Medulla oblongata (tissue), 1 donor: ENCODE results near the gene GPSM1.

Experiments used
- DNase-seq: peaks from one replicate; pipeline ENCODE4 v3.0.0-alpha.2; 2015; ENCODE audit errors: extremely low spot score

The GPSM1 gene

DNA sequence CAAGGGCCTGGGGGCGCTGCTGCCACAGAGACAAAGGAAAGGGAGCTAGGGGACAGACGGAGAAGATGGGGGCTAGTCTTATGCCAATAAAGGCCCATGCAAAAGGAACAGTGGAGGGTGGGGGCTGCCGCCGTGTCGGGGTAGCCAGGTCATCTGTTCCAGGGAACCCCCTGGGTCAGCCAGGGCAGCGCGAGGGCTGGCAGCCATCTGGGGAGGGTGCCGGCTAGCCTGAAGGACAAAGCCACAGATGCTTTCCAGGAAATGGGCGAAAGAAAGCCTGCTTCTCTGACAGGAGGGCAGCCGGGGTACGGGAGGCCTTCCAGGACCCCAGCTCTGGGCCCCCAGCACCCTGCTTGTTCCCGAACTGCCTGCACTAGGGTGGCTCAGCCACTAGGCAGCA, 47.8 kb downstream of the GPSM1 start:
- no peak for DNase-seq

GRCh38 chr9:136376457-136376856, 49.1 kb downstream of the GPSM1 start:
- no peak for DNase-seq

GRCh38 chr9:136377341-136378169, 50.2 kb downstream of the GPSM1 start:
- DNase-seq, result peak; percentile 46

GRCh38 chr9:136378170-136379002, 51.0 kb downstream of the GPSM1 start:
- no peak for DNase-seq

DNA sequence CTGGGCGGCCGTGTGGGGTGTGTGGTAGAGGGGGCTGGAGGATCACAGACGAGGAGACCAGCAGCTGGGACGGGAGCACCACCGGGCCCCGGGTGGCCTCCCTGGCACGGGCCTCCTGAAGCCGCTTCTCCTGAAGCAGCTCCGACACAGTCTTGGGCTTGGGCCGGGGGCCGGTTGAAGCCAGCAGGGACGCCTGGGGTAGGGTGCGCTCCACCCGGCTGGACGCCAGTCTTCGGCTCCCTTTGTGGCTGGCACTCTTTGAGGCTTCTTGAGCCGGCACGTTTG, 51.6 kb downstream of the GPSM1 start:
- DNase-seq, result no peak

DNA sequence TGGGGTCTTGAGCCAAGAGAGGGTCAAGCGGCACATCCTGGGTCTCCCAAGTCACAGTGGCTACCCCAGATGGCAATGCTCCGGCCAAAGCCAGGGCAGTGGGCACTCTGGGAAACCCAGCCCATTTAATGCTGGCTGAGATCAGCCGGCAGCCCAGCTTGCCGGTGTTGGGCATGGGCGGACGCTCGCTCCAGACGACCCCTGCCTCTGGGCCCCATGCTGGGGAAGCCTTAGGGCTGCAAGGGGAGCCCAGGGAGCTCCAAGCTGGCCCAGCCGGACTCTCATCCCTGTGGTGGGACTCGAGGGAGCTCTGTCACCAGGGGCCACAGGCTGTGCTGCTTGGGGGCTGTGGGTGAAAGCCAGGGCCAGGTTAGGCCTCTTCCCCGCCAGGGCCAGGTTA, 52.1 kb downstream of the GPSM1 start:
- DNase-seq, result no peak

GRCh38 chr9:136379891-136380290, 52.6 kb downstream of the GPSM1 start:
- DNase-seq, result no peak

- no peak for DNase-seq
These were observed 53.0 kb downstream of the GPSM1 start for GRCh38 chr9:136380381-136380780.

DNA sequence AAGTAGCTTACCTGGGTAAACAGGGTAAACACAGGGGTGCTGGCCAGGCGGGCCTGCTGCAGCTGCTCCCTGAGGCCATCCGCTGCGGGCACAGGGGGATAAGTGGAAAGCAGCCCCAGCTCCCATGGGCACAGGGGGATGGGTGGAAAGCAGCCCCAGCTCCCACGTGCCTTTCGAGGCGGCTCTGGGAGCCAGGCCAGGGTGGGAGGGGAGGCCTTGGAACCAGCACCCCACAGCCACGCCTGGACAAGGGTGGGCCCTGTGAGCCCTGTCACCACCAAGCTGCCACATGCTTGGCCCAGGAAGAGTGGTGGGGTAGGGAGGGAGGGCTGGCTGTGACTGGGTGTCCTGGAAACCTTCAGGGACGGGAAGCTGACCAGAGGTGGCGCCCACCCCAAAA, 54.0 kb downstream of the GPSM1 start:
- DNase-seq, result peak; percentile 51

GRCh38 chr9:136381966-136382513, 54.7 kb downstream of the GPSM1 start:
- DNase-seq, result no peak

- no peak for DNase-seq
These were observed 56.1 kb downstream of the GPSM1 start for GRCh38 chr9:136383436-136383835.

DNA sequence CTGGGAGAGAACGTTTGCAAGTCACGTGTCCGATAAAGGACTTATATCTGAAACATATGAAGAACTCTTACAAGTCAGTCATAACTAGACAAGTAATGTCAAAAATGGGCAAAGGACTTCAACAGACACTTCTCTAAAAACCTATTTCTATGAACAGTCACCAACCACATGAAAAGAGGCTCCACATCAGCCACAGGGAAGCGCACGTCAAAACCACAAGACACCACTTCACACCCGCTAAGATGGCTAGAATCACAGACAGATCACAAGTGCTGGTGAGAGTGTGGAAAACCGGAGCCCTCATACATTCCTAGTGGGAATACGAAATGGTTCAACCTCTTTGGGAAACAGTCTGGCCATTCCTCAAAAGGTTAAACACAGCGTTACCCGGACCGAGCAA, 57.7 kb downstream of the GPSM1 start:
- DNase-seq, result no peak

DNA sequence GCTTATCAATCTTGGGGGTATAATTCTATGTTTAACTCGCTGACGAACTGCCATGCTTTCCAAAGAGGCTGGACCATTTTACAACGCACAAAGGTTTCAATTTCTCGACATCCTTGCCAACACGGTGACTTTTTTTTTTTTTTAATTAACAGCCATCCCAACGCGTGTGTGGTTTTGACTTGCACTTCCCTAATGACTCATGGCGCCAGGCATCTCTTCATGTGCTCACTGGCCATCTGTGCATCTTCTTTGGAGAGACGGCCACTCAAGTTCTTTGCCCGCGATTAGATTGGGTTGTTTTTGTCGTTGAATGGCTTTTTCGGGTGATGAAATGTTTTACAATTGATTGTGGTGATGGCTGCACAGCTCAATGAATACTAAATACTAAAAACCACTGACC, 58.7 kb downstream of the GPSM1 start:
- DNase-seq, result no peak

- no peak for DNase-seq
These were observed 59.9 kb downstream of the GPSM1 start for GRCh38 chr9:136387217-136387616.

- no peak for DNase-seq
These were observed 62.1 kb downstream of the GPSM1 start for GRCh38 chr9:136389396-136389795.

GRCh38 chr9:136391737-136392537, 64.6 kb downstream of the GPSM1 start:
- DNase-seq, result no peak

GRCh38 chr9:136392538-136393449, 65.5 kb downstream of the GPSM1 start:
- no peak for DNase-seq

DNA sequence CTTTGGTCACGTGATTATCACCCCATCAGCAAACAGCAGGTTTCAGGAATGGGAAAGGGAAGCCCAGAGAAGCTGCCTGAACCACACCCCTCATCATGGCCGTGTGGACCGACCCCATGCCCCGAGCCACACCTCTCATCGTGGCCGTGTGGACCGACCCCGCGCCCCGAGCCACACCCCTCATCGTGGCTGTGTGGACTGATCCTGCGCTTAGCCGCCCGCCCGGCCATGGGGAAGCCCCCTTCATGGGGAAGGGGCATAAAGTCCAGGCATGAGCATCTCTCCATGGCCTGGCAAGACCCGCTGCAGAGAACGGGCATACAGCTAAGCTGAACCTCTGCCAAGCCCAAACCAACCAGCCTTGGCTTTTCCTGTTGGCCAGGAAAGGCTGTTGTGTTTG, 66.2 kb downstream of the GPSM1 start:
- DNase-seq, result no peak

DNA sequence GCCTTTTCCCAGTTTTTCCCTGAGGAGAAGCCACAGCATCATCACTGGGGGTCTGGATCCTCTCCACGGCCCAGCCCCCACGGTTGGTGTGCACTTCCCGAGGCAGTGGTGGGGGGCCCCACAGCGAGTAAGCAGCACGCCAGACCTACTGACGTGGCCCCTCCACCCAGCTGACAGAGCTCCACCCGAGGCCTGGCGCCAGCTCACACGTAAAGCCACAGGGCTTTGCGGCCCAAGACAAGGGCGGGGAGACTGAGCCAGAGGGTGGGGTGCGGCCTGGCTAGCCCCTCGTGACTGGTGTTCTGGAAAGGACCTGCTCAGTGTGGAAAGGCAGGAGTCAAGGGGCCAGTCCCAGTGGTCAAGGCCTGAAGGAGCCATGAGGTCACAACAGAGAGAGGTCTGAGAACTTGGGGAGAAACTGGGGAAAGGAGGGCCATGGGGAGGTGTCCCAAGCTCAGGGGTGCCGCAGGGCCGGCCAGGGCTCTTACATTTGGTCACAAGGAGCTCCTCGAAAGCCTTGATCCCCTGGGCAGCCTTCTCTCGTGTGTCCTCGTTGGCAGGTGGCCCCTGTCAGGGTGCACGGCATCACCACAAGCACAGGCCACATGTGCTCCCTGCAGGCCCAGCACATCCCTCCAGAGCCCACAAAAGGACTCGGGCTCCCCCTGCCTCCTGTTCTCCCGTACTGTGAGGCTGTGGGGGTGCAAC, 67.1 kb downstream of the GPSM1 start:
- no peak for DNase-seq

DNA sequence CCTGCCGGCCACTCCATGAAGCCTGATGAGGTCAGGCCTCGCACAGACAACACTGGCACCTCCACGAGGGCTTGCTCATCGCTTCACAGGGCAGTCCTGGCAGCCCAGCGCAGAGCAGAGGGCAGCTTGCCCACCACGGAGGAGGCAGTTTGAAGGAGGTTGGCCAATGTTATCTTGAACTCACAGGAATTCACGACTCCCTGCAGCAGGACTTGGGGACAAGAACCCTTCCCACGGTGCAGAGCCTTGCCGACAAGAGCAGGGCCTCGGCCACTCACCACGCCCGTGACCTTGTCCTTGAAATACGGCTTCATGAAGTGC, 67.6 kb downstream of the GPSM1 start:
- DNase-seq, result no peak
